GM12801 (cell line): ENCODE results near the gene FANCM.

Experiments
- CTCF ChIP-seq: IDR thresholded peaks from one replicate; pipeline ENCODE4 v1.5.1; 2011; ENCODE audit warnings: control low read depth; ENCODE audit not compliant: insufficient read length; ENCODE audit errors: extremely low read depth

Gene FANCM

GRCh38 chr14:45246691-45247090 lies 111.0 kb downstream of the FANCM start:
- TF ChIP-seq CTCF: no peak

GRCh38 chr14:45247427-45247826 lies 111.7 kb downstream of the FANCM start:
- TF ChIP-seq CTCF: no peak

GRCh38 chr14:45249856-45250575 lies 114.3 kb downstream of the FANCM start:
- TF ChIP-seq CTCF: no peak
